ENCODE results near the gene ASTL.

The ASTL gene

DNA sequence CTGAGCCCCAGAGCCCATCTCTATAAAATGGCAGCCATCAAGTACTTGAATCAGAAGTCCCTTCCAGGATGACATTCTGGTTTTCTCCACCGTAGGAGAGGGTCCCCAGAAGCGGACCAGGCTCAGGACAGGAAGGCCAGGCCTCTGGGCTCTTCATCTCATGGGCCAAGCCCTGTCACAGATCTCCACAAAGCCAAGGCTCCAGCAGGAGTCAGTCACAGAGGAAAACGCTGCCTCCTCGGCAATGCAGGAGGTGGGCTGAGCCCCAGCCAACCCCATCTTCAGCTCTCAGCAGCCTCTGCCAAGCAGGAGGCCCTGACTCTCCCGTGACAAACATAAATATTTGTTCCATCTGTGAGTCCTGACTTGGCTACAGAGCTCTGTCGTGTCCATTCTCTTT lies 64.1 kb downstream of the ASTL start:
- no peak for DNase-seq

DNA sequence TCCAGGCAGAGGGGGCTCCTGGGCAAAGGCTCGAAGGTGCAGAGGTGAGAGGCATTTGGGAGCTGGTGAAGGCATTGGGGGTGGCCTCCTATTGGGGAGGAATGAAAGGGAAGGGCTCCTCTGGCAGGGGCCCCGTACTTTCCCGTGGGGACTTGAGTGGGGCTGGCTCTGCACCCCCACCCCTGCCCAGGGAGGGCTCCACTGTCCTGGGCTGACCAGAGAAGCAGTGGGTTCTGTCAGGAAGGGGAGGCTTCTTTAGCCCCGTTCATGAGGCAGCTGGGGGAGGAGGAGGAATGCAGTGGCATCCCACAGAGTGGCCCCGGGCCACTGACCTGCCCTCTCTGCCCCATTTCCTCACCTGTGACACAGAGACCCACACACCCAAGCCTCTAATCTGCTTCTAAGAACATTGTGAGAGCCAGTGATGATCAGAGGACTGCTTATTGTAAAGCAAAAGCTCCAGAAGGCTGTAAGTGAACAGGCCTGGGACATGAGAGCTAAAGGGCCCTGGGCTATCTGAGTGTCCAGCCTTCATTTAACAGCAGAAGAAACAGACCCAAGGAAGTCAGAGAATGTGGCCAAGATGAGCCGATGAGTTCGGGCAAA lies 65.0 kb downstream of the ASTL start:
- DNase-seq = no peak

All from NCI-H526 treated with DMSO at 0.1 percent for 48 hours (cell line).